Stimulated activated naive CD8-positive, alpha-beta T cell treated with anti-CD3 and anti-CD28 coated beads, Interleukin-15, amount 100 ng/mL, for 72 hours (primary cell): ENCODE results near the gene PREP.

Experiments used
- ATAC-seq: fragments of 150-1000 bp; cut with Tn5 transposase; 2 replicates; pipeline ENCODE4 v1.10.0; 2021; ENCODE audit warnings: mild to moderate bottlenecking, moderate library complexity
- DNase-seq, 2 donors: peaks; one replicate each; pipeline ENCODE4 v3.0.0; 2021 to 2022
- H3K27ac Mint-ChIP-seq, 2 donors: one replicate each; pipeline ENCODE4 v1.8.0; 2022; ENCODE audit warnings: mild to moderate bottlenecking in 2 of 2, mixed read lengths in 2 of 2, moderate library complexity in 2 of 2
- H3K27me3 Mint-ChIP-seq: one replicate; pipeline ENCODE4 v1.8.0; 2022; ENCODE audit warnings: mixed read lengths
- H3K4me1 Mint-ChIP-seq: one replicate; pipeline ENCODE4 v1.8.0; 2022; ENCODE audit warnings: mild to moderate bottlenecking, mixed read lengths
- H3K4me3 Mint-ChIP-seq, 2 donors: one replicate each; pipeline ENCODE4 v1.8.0; 2022; ENCODE audit warnings: mild to moderate bottlenecking in 2 of 2, mixed read lengths in 2 of 2, moderate library complexity in 1 of 2
- H3K9me3 Mint-ChIP-seq, 2 donors: one replicate each; pipeline ENCODE4 v1.8.0; 2022; ENCODE audit warnings: mixed read lengths in 2 of 2

Gene PREP

GRCh38 chr6:105332576-105332975 is 70.3 kb downstream of the PREP start:
- H3K27me3 Mint-ChIP-seq, result no peaks in the 10 kb centered on the region
- H3K27ac Mint-ChIP-seq, result no peak overlapping the region
- no peaks in the 10 kb centered on the region for H3K4me1 Mint-ChIP-seq
- DNase-seq, result no peak
- H3K9me3 Mint-ChIP-seq, result no peaks in the 10 kb centered on the region
- H3K4me3 Mint-ChIP-seq, result no peak overlapping the region
- no peak for ATAC-seq

GRCh38 chr6:105331927-105332326 is 71.0 kb downstream of the PREP start:
- ATAC-seq, result no peak
- Mint-ChIP-seq H3K9me3 (no peaks in the 10 kb centered on the region), H3K4me1 (no peaks in the 10 kb centered on the region), H3K27ac (peak overlapping the region in 1 of 2 donors; percentile 2), H3K27me3 (no peaks in the 10 kb centered on the region), H3K4me3 (no peak overlapping the region)
- DNase-seq, result no peak

GRCh38 chr6:105330913-105331312 is 72.0 kb downstream of the PREP start:
- Mint-ChIP-seq H3K4me1 (no peaks in the 10 kb centered on the region), H3K27me3 (no peaks in the 10 kb centered on the region), H3K27ac (no peak overlapping the region), H3K9me3 (no peaks in the 10 kb centered on the region), H3K4me3 (no peak overlapping the region)
- DNase-seq (no peak), ATAC-seq (no peak)

GRCh38 chr6:105330364-105330763 is 72.5 kb downstream of the PREP start:
- H3K27me3 Mint-ChIP-seq, result no peaks in the 10 kb centered on the region
- no peaks in the 10 kb centered on the region for H3K9me3 Mint-ChIP-seq
- no peak overlapping the region for H3K4me3 Mint-ChIP-seq
- ATAC-seq, result no peak
- DNase-seq, result no peak
- H3K27ac Mint-ChIP-seq, result no peak overlapping the region
- H3K4me1 Mint-ChIP-seq, result no peaks in the 10 kb centered on the region

- no peaks in the 10 kb centered on the region for H3K9me3 Mint-ChIP-seq
- no peak overlapping the region for H3K4me3 Mint-ChIP-seq
- no peaks in the 10 kb centered on the region for H3K4me1 Mint-ChIP-seq
- no peak for ATAC-seq
- DNase-seq, result no peak
- H3K27me3 Mint-ChIP-seq, result no peaks in the 10 kb centered on the region
- no peak overlapping the region for H3K27ac Mint-ChIP-seq
Measured at GRCh38 chr6:105326833-105327770, 75.8 kb downstream of the PREP start.

GRCh38 chr6:105326216-105326615 is 76.7 kb downstream of the PREP start:
- Mint-ChIP-seq H3K27me3 (no peaks in the 10 kb centered on the region), H3K9me3 (no peaks in the 10 kb centered on the region), H3K4me1 (no peaks in the 10 kb centered on the region), H3K4me3 (no peak overlapping the region), H3K27ac (no peak overlapping the region)
- ATAC-seq (peak; percentile 53), DNase-seq (no peak)

- no peak overlapping the region for H3K4me3 Mint-ChIP-seq
- no peak overlapping the region for H3K27ac Mint-ChIP-seq
- no peaks in the 10 kb centered on the region for H3K27me3 Mint-ChIP-seq
- ATAC-seq (no peak), DNase-seq (no peak)
- no peaks in the 10 kb centered on the region for H3K9me3 Mint-ChIP-seq
- H3K4me1 Mint-ChIP-seq, result no peaks in the 10 kb centered on the region
Measured at GRCh38 chr6:105324386-105324950, 78.4 kb downstream of the PREP start.

- H3K27me3 Mint-ChIP-seq, result no peaks in the 10 kb centered on the region
- H3K9me3 Mint-ChIP-seq, result no peaks in the 10 kb centered on the region
- DNase-seq, result no peak
- H3K4me1 Mint-ChIP-seq, result no peaks in the 10 kb centered on the region
- ATAC-seq, result no peak
- no peak overlapping the region for H3K4me3 Mint-ChIP-seq
- no peak overlapping the region for H3K27ac Mint-ChIP-seq
Measured at GRCh38 chr6:105322499-105323225, 80.2 kb downstream of the PREP start.

GRCh38 chr6:105321728-105322127 is 81.2 kb downstream of the PREP start:
- H3K9me3 Mint-ChIP-seq, result no peaks in the 10 kb centered on the region
- no peaks in the 10 kb centered on the region for H3K27me3 Mint-ChIP-seq
- H3K4me3 Mint-ChIP-seq, result no peak overlapping the region
- H3K27ac Mint-ChIP-seq, result peak overlapping the region in 1 of 2 donors; percentile 57
- no peaks in the 10 kb centered on the region for H3K4me1 Mint-ChIP-seq
- ATAC-seq, result no peak
- no peak for DNase-seq

- no peaks in the 10 kb centered on the region for H3K4me1 Mint-ChIP-seq
- no peaks in the 10 kb centered on the region for H3K27me3 Mint-ChIP-seq
- no peak overlapping the region for H3K4me3 Mint-ChIP-seq
- ATAC-seq (no peak), DNase-seq (no peak)
- H3K27ac Mint-ChIP-seq, result no peak overlapping the region
- H3K9me3 Mint-ChIP-seq, result no peaks in the 10 kb centered on the region
Measured at GRCh38 chr6:105321207-105321606, 81.7 kb downstream of the PREP start.

- no peaks in the 10 kb centered on the region for H3K4me1 Mint-ChIP-seq
- no peaks in the 10 kb centered on the region for H3K27me3 Mint-ChIP-seq
- no peaks in the 10 kb centered on the region for H3K9me3 Mint-ChIP-seq
- no peak overlapping the region for H3K4me3 Mint-ChIP-seq
- DNase-seq (no peak), ATAC-seq (no peak)
- no peak overlapping the region for H3K27ac Mint-ChIP-seq
Measured at GRCh38 chr6:105320765-105321164, 82.1 kb downstream of the PREP start.

GRCh38 chr6:105320271-105320670 is 82.6 kb downstream of the PREP start:
- Mint-ChIP-seq H3K4me3 (no peak overlapping the region), H3K4me1 (no peaks in the 10 kb centered on the region), H3K27me3 (no peaks in the 10 kb centered on the region), H3K9me3 (no peaks in the 10 kb centered on the region), H3K27ac (no peak overlapping the region)
- ATAC-seq (no peak), DNase-seq (no peak)

GRCh38 chr6:105319331-105319730 is 83.6 kb downstream of the PREP start:
- no peak overlapping the region for H3K27ac Mint-ChIP-seq
- no peaks in the 10 kb centered on the region for H3K9me3 Mint-ChIP-seq
- ATAC-seq (no peak), DNase-seq (no peak)
- no peaks in the 10 kb centered on the region for H3K4me1 Mint-ChIP-seq
- H3K4me3 Mint-ChIP-seq, result no peak overlapping the region
- no peaks in the 10 kb centered on the region for H3K27me3 Mint-ChIP-seq

- no peaks in the 10 kb centered on the region for H3K27me3 Mint-ChIP-seq
Measured at GRCh38 chr6:105318660-105319059, 84.2 kb downstream of the PREP start.

GRCh38 chr6:105317607-105318533 is 85.0 kb downstream of the PREP start:
- H3K27me3 Mint-ChIP-seq, result no peaks in the 10 kb centered on the region
- no peaks in the 10 kb centered on the region for H3K4me1 Mint-ChIP-seq
- no peak overlapping the region for H3K27ac Mint-ChIP-seq
- DNase-seq (no peak), ATAC-seq (no peak)
- H3K9me3 Mint-ChIP-seq, result no peaks in the 10 kb centered on the region
- H3K4me3 Mint-ChIP-seq, result no peak overlapping the region

More at GRCh38 chr6:105318660-105319059, 84.2 kb downstream of the PREP start:
- Mint-ChIP-seq H3K4me3 (no peak overlapping the region), H3K27ac (no peak overlapping the region), H3K9me3 (no peaks in the 10 kb centered on the region), H3K4me1 (no peaks in the 10 kb centered on the region)
- no peak for ATAC-seq
- DNase-seq, result no peak
